NCI-H2227 (cell line): ENCODE data around the gene PPP1R2.
A peak's percentile ranks its signal among the peaks of the same experiment; 100 is the strongest.
"Not testable (repeated sequence)": the region's sequence is repeated elsewhere in the genome, so short reads cannot be mapped to it uniquely, and the experiment has no call there.

Source experiments
- DNase-seq: peaks from one replicate; lab custom pipeline; 2025; ENCODE audit not compliant: unreplicated experiment; lab: John Stamatoyannopoulos, UW

The PPP1R2 gene

GRCh38 chr3:195540027-195540426, 3.1 kb downstream of the PPP1R2 start:
- DNase-seq, result no peak

GRCh38 chr3:195539479-195539878, 3.6 kb downstream of the PPP1R2 start:
- DNase-seq, result no peak

- DNase-seq, result no peak
Observed at GRCh38 chr3:195537995-195538394, 5.1 kb downstream of the PPP1R2 start.

GRCh38 chr3:195535293-195535692, 7.8 kb downstream of the PPP1R2 start:
- no peak for DNase-seq

- DNase-seq, result no peak
Observed at GRCh38 chr3:195532834-195533233, 10.3 kb downstream of the PPP1R2 start.

- DNase-seq, result no peak
Observed at GRCh38 chr3:195532345-195532744, 10.8 kb downstream of the PPP1R2 start.

- no peak for DNase-seq
Observed at GRCh38 chr3:195531683-195532082, 11.4 kb downstream of the PPP1R2 start.

- DNase-seq, result no peak
Observed at GRCh38 chr3:195526492-195526891, 16.6 kb downstream of the PPP1R2 start.

- no peak for DNase-seq
Observed at GRCh38 chr3:195524171-195524896, 18.8 kb downstream of the PPP1R2 start.

GRCh38 chr3:195522254-195523023, 20.7 kb downstream of the PPP1R2 start:
- DNase-seq, result peak; percentile 23

GRCh38 chr3:195517030-195517429, 26.1 kb downstream of the PPP1R2 start:
- DNase-seq, result no peak

- not testable (repeated sequence) for DNase-seq
Observed at GRCh38 chr3:195514610-195515235, 28.4 kb downstream of the PPP1R2 start.

GRCh38 chr3:195512798-195513345, 30.3 kb downstream of the PPP1R2 start:
- no peak for DNase-seq

- DNase-seq, result no peak
Observed at GRCh38 chr3:195511136-195511535, 32.0 kb downstream of the PPP1R2 start.

- no peak for DNase-seq
Observed at GRCh38 chr3:195508185-195508584, 34.9 kb downstream of the PPP1R2 start.

GRCh38 chr3:195475614-195476013, 67.5 kb downstream of the PPP1R2 start:
- no peak for DNase-seq

- DNase-seq, result not testable (repeated sequence)
Observed at GRCh38 chr3:195475116-195475515, 68.0 kb downstream of the PPP1R2 start.

- no peak for DNase-seq
Observed at GRCh38 chr3:195468841-195469240, 74.3 kb downstream of the PPP1R2 start.

- no peak for DNase-seq
Observed at GRCh38 chr3:195468391-195468776, 74.7 kb downstream of the PPP1R2 start.

GRCh38 chr3:195467641-195468390, 75.3 kb downstream of the PPP1R2 start:
- DNase-seq, result no peak

GRCh38 chr3:195466251-195466650, 76.9 kb downstream of the PPP1R2 start:
- no peak for DNase-seq
